Left lung (tissue), 10 donors: ENCODE measurements around the gene AHNAK2. TPM values are rescaled to one million over a fixed set of nuclear protein-coding genes. Genes with fewer than 3 reads are reported as not detected.
"Not testable (repeated sequence)": the region's sequence is repeated elsewhere in the genome, so short reads cannot be mapped to it uniquely, and the experiment has no call there.

Experiments
- ATAC-seq: fragments of 200-7000 bp; cut with Tn5 transposase; one replicate; pipeline ENCODE4 v1.9.1; 2020; ENCODE audit warnings: moderate library complexity
- DNase-seq, 4 donors: peaks; one replicate each; pipeline ENCODE4 v3.0.0-alpha.2; 2013 to 2020
- H3K27ac ChIP-seq, 2 donors: fragments of 200-600 bp; sonication (generic) in 1 of 2; one replicate each; pipeline versions ENCODE4 v1.5.0 to v1.8.0; 2020 to 2021
- H3K27me3 ChIP-seq, 2 donors: fragments of 200-600 bp; sonication (generic) in 1 of 2; one replicate each; pipeline versions ENCODE4 v1.5.0 to v1.8.0; 2020 to 2021
- H3K36me3 ChIP-seq, 2 donors: fragments of 200-600 bp; sonication (generic) in 1 of 2; one replicate each; pipeline versions ENCODE4 v1.5.0 to v1.8.0; 2020 to 2021
- H3K4me1 ChIP-seq, 2 donors: fragments of 200-600 bp; one replicate each; pipeline ENCODE4 v1.8.0; 2021
- H3K4me3 ChIP-seq, 2 donors: fragments of 200-600 bp; sonication (generic) in 1 of 2; one replicate each; pipeline versions ENCODE4 v1.5.0 to v1.8.0; 2020 to 2021; ENCODE audit warnings: mild to moderate bottlenecking in 1 of 2
- H3K9me3 ChIP-seq, 2 donors: fragments of 200-600 bp; sonication (generic) in 1 of 2; one replicate each; pipeline versions ENCODE4 v1.5.0 to v1.8.0; 2020 to 2021
- CTCF ChIP-seq, 2 donors: fragments of 200-600 bp; sonication (generic) in 1 of 2; IDR thresholded peaks; one replicate each; pipeline versions ENCODE4 v1.5.0 to v1.8.0; 2021; ENCODE audit warnings: antibody characterized with exemption in 2 of 2
- intact Hi-C, 2 donors: fragments of 100-400 bp; cut with DNase I; formaldehyde crosslinking; loops; one replicate each; pipeline versions ENCODE4 v1.11.2 to v1.14.2; 2022
- polyA plus RNA-seq, 6 donors: library from polyadenylated mRNA; unstranded; fragments of 120-200 nt; gene quantifications; one replicate each; pipeline ENCODE4 v1.2.1, GENCODE V29; 2013; ENCODE audit not compliant: insufficient read length in 6 of 6
- total RNA-seq, 2 donors: library from RNA; stranded (reverse); fragmentation: NEBNext Ultra II Directional; extraction: Animal tissue kit (Norgen Biotek cat#: 25700); gene quantifications; one replicate each; pipeline ENCODE4 v1.2.1, GENCODE V29; 2021
- donor health status: DM: no; HTN: yes; CAD: no.
- donor health status: DM: no; HTN: no; CAD: no.

Gene AHNAK2
- total and polyA plus RNA-seq, 8 donors, result 1.4 to 22.3 (median 2.5) TPM

- Histone ChIP-seq H3K27ac (no peak overlapping the region), H3K36me3 (no peaks in the 10 kb centered on the region), H3K4me1 (no peaks in the 10 kb centered on the region), H3K4me3 (no peak overlapping the region), H3K27me3 (no peaks in the 10 kb centered on the region), H3K9me3 (no peaks in the 10 kb centered on the region)
- intact Hi-C loops, result no loop called here
- no peak for TF ChIP-seq CTCF (IDR thresholded peaks at IDR 0.05)
- no peak for ATAC-seq
- no peak for DNase-seq
These were observed 60.2 kb downstream of the AHNAK2 start for GRCh38 chr14:104917993-104918392.

- TF ChIP-seq CTCF (IDR thresholded peaks at IDR 0.05), result no peak
- Histone ChIP-seq H3K36me3 (no peaks in the 10 kb centered on the region), H3K4me3 (no peak overlapping the region), H3K27ac (no peak overlapping the region), H3K4me1 (no peaks in the 10 kb centered on the region), H3K27me3 (no peaks in the 10 kb centered on the region), H3K9me3 (peaks cover 0 to 4% of the 10 kb centered on the region in 2 donors)
- intact Hi-C loops, result no loop called here
- no peak for ATAC-seq
- no peak for DNase-seq
These were observed 61.1 kb downstream of the AHNAK2 start for GRCh38 chr14:104917116-104917515.

GRCh38 chr14:104913435-104913834 lies 64.7 kb downstream of the AHNAK2 start:
- ATAC-seq, result peak; percentile 94
- Histone ChIP-seq H3K4me1 (no peaks in the 10 kb centered on the region), H3K4me3 (no peak overlapping the region), H3K27me3 (no peaks in the 10 kb centered on the region), H3K36me3 (no peaks in the 10 kb centered on the region), H3K27ac (no peak overlapping the region), H3K9me3 (peaks cover 0 to 12% of the 10 kb centered on the region in 2 donors)
- TF ChIP-seq CTCF (IDR thresholded peaks at IDR 0.05), result no peak
- DNase-seq, result peak in 1 of 4 donors; percentile 40
- intact Hi-C loops, result no loop called here

GRCh38 chr14:104912053-104912452 lies 66.1 kb downstream of the AHNAK2 start:
- intact Hi-C loops, result no loop called here
- no peak for DNase-seq
- no peaks in the 10 kb centered on the region for H3K4me1 ChIP-seq
- H3K36me3 ChIP-seq, result no peaks in the 10 kb centered on the region
- no peak overlapping the region for H3K4me3 ChIP-seq
- TF ChIP-seq CTCF (IDR thresholded peaks at IDR 0.05), result no peak
- H3K9me3 ChIP-seq, result peaks cover 0 to 12% of the 10 kb centered on the region in 2 donors
- no peak overlapping the region for H3K27ac ChIP-seq
- no peaks in the 10 kb centered on the region for H3K27me3 ChIP-seq
- no peak for ATAC-seq

- Histone ChIP-seq H3K4me1 (no peaks in the 10 kb centered on the region), H3K9me3 (peaks cover 0 to 12% of the 10 kb centered on the region in 2 donors), H3K36me3 (no peaks in the 10 kb centered on the region), H3K4me3 (no peak overlapping the region), H3K27ac (no peak overlapping the region), H3K27me3 (peaks cover 0 to 9% of the 10 kb centered on the region in 2 donors)
- ATAC-seq, result no peak
- no peak for DNase-seq
- intact Hi-C loops, result no loop called here
- no peak for TF ChIP-seq CTCF (IDR thresholded peaks at IDR 0.05)
These were observed 69.9 kb downstream of the AHNAK2 start for GRCh38 chr14:104908303-104908702.

DNA sequence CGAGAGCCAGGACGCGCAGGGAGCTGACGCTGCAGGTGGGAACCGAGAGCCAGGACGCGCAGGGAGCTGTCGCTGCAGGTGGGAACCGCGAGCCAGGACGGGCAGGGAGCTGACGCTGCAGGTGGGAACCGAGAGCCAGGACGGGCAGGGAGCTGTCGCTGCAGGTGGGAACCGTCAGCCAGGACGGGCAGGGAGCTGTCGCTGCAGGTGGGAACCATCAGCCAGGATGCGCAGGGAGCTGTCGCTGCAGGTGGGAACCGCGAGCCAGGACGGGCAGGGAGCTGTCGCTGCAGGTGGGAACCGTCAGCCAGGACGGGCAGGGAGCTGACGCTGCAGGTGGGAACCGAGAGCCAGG lies 72.6 kb downstream of the AHNAK2 start:
- H3K4me1 ChIP-seq, intact Hi-C loops, DNase-seq, H3K9me3 ChIP-seq, H3K36me3 ChIP-seq, H3K27me3 ChIP-seq, ATAC-seq, H3K4me3 ChIP-seq, H3K27ac ChIP-seq: not testable (repeated sequence)

GRCh38 chr14:104904650-104905578 lies 73.3 kb downstream of the AHNAK2 start:
- H3K4me3 ChIP-seq, H3K27ac ChIP-seq, H3K27me3 ChIP-seq, H3K4me1 ChIP-seq, intact Hi-C loops, H3K36me3 ChIP-seq, H3K9me3 ChIP-seq, DNase-seq: not testable (repeated sequence)
- ATAC-seq, result peak; percentile 21
